ENCODE data around the gene GSG1L.

Gene GSG1L

DNA sequence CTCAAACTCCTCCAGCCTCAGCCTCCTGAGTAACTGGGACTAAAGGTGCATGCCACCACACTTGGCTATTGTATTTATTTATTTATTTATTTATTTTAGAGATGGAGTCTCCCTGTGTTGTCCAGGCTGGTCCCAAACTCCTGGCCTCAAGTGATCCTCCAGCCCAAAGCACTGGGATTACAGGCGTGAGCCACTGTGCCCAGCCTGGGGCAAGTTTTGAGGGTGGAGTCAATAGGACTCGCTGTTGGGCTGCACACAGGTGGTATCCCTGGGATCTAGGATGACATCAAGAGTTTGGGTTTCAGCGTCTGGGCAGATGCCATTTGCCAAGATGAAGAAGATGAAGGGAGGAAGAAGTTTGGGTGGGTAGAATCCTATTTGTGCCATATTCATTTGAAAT lies 213.9 kb downstream of the GSG1L start:
- no peak for DNase-seq (ENCODE audit: low read depth)
- TF ChIP-seq, protein P1, sequence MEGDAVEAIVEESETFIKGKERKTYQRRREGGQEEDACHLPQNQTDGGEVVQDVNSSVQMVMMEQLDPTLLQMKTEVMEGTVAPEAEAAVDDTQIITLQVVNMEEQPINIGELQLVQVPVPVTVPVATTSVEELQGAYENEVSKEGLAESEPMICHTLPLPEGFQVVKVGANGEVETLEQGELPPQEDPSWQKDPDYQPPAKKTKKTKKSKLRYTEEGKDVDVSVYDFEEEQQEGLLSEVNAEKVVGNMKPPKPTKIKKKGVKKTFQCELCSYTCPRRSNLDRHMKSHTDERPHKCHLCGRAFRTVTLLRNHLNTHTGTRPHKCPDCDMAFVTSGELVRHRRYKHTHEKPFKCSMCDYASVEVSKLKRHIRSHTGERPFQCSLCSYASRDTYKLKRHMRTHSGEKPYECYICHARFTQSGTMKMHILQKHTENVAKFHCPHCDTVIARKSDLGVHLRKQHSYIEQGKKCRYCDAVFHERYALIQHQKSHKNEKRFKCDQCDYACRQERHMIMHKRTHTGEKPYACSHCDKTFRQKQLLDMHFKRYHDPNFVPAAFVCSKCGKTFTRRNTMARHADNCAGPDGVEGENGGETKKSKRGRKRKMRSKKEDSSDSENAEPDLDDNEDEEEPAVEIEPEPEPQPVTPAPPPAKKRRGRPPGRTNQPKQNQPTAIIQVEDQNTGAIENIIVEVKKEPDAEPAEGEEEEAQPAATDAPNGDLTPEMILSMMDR (conservative IDR thresholded peaks at IDR 0.05; ENCODE audit: low read length) = no peak

DNA sequence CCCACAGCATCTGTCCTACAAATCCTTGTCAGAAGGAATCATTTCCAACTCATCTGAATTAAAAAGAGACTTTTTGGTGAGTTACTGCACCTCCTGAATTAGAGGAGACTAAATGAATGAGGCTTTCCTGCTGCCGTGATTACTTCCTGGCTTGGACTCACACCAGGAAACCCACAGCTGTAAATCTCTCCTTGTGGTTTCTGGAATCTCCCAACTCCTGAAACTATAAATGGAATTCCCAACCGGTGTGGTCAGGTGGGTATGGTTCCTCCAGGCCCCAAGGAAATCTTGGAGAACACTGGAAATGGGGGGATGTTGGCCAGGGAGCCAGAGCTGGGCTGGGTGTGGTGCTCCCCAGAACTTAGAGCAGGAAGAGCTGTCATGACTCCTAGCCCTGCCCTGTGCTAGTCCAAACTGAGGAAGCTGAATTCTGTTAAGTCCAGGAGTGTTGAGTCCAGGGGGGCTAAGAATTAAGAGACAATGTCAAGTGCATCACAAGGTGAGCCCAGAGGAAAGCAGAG lies 216.4 kb downstream of the GSG1L start:
- TF ChIP-seq, protein P1 (conservative IDR thresholded peaks at IDR 0.05; ENCODE audit: low read length) = no peak
- H3K4me3 ChIP-seq (ENCODE audit: low read length) = no peak overlapping the region
- peak; percentile 17 for DNase-seq (ENCODE audit: low read depth)

More for the DNA sequence above, 213.9 kb downstream of the GSG1L start:
- H3K4me3 ChIP-seq (ENCODE audit: low read length) = no peak overlapping the region

DNA sequence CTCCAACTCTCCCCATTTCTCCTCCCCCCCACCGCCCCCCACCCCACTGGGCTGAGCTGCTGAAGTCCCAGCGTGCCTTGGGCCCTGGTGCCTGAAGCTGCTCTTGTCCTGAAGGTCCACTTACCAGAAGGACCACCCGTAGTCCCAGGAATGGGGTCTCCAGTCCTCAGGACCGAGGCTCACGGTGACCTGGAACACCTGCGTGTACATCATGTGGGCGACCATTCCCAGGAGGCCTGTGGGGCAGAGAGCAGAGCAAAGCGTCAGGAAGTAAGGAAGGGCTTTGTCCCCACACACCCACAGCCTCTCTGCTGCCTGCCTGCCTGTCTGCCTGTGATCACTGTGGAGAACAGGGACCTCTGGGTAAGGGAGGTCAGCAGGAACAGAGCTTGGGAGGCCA lies 218.7 kb downstream of the GSG1L start:
- TF ChIP-seq, protein P1 (conservative IDR thresholded peaks at IDR 0.05; ENCODE audit: low read length) = no peak
- DNase-seq (ENCODE audit: low read depth) = no peak
- H3K4me3 ChIP-seq (ENCODE audit: low read length) = no peak overlapping the region

DNA sequence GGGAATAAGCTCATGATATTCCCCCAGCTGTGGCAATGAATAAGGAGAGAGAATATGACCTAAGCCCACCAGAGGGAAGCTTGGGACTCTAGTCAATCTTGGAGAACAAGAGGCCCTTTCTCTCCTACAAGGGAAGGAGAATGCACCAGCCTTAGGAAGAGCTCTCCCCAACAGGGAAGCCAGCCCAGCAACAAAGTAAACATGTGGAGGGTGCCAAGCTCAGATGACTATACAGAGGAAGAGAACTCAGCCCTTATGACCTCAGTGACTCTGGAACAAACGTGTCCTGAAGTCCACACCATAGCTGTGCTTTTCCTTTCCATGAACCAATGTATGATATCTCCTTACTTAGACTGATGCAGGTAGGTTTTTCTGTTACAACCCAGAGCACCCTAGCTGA lies 219.7 kb downstream of the GSG1L start:
- TF ChIP-seq, protein P1 (conservative IDR thresholded peaks at IDR 0.05; ENCODE audit: low read length) = no peak
- DNase-seq (ENCODE audit: low read depth) = no peak
- H3K4me3 ChIP-seq (ENCODE audit: low read length) = no peak overlapping the region

DNA sequence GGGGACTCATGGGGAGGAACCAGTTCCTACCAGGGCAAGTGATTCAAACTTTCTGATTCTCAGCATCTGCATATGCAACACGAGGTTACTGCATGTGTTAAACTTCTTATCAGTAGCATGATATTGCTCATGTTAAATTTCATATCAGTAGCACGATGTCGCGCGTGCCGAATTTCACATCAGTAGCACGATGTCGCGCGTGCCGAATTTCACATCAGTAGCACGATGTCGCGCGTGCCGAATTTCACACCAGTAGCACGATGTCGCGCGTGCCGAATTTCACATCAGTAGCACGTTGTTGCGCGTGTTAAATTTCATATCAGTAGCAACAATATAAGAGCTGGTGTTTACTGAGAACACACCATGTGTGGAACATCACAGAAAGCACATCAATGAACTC lies 221.6 kb downstream of the GSG1L start:
- H3K4me3 ChIP-seq (ENCODE audit: low read length) = no peak overlapping the region
- TF ChIP-seq, protein P1 (conservative IDR thresholded peaks at IDR 0.05; ENCODE audit: low read length) = no peak
- no peak for DNase-seq (ENCODE audit: low read depth)

DNA sequence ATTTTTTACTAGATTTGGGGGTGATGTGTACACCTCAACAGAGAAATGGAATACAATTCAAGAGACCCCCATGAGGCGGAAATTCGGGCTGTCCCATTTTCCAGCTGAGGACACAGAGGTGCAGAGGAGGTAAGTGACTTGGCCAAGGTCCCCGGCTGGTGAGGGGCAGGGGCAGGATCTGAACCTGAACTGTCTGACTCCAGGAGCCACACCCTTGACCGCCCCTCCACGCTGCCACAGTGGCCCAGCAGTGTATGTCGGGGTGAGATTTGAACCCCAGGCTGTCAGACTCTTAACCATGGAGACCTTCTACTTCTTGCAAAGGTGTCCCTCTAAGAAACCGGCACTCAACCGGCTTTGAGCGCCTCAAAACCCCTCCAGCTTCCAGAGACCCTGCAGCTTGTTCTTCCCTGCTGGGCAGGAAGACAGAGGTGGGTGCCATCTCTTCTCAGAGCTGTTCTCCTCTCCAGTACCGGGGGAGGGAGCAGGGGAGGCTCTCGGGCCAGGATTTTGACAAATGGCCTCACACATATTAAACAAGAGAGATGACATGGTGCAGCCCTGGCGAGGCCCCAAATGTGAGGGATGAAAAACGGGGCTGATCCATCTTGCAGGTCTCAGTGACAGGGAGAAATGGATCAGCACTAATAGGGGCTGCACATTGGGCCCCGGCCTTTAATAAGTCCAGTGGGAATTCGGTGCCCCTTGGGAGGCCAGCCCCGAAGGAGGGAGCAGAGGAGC lies 222.3 kb downstream of the GSG1L start:
- DNase-seq (ENCODE audit: low read depth) = no peak
- TF ChIP-seq, protein P1 (conservative IDR thresholded peaks at IDR 0.05; ENCODE audit: low read length) = no peak

More for the DNA sequence above, 222.3 kb downstream of the GSG1L start:
- no peak overlapping the region for H3K4me3 ChIP-seq (ENCODE audit: low read length)

Measured in AG10803 (cell line).